Stimulated activated naive CD8-positive, alpha-beta T cell treated with anti-CD3 and anti-CD28 coated beads, Interleukin-15, amount 100 ng/mL, for 72 hours (primary cell): ENCODE measurements around the gene TOLLIP.
"Not testable (repeated sequence)": the region's sequence is repeated elsewhere in the genome, so short reads cannot be mapped to it uniquely, and the experiment has no call there.

ENCODE experiments used
- ATAC-seq: fragments of 150-1000 bp; cut with Tn5 transposase; 2 replicates; pipeline ENCODE4 v1.10.0; 2021; ENCODE audit warnings: mild to moderate bottlenecking, moderate library complexity
- DNase-seq, 2 donors: peaks; one replicate each; pipeline ENCODE4 v3.0.0; 2021 to 2022
- H3K27ac Mint-ChIP-seq, 2 donors: one replicate each; pipeline ENCODE4 v1.8.0; 2022; ENCODE audit warnings: mild to moderate bottlenecking in 2 of 2, mixed read lengths in 2 of 2, moderate library complexity in 2 of 2
- H3K27me3 Mint-ChIP-seq: one replicate; pipeline ENCODE4 v1.8.0; 2022; ENCODE audit warnings: mixed read lengths
- H3K4me1 Mint-ChIP-seq: one replicate; pipeline ENCODE4 v1.8.0; 2022; ENCODE audit warnings: mild to moderate bottlenecking, mixed read lengths
- H3K4me3 Mint-ChIP-seq, 2 donors: one replicate each; pipeline ENCODE4 v1.8.0; 2022; ENCODE audit warnings: mild to moderate bottlenecking in 2 of 2, mixed read lengths in 2 of 2, moderate library complexity in 1 of 2
- H3K9me3 Mint-ChIP-seq, 2 donors: one replicate each; pipeline ENCODE4 v1.8.0; 2022; ENCODE audit warnings: mixed read lengths in 2 of 2

TOLLIP gene

GRCh38 chr11:1251236-1251770 is 58.1 kb downstream of the TOLLIP start:
- no peaks in the 10 kb centered on the region for H3K27me3 Mint-ChIP-seq
- H3K4me1 Mint-ChIP-seq: no peaks in the 10 kb centered on the region
- ATAC-seq (no peak), DNase-seq (no peak)
- H3K27ac Mint-ChIP-seq: peak overlapping the region in 1 of 2 donors; percentile 13
- H3K4me3 Mint-ChIP-seq: no peak overlapping the region
- peaks cover 0 to 10% of the 10 kb centered on the region in 2 donors for H3K9me3 Mint-ChIP-seq

DNA sequence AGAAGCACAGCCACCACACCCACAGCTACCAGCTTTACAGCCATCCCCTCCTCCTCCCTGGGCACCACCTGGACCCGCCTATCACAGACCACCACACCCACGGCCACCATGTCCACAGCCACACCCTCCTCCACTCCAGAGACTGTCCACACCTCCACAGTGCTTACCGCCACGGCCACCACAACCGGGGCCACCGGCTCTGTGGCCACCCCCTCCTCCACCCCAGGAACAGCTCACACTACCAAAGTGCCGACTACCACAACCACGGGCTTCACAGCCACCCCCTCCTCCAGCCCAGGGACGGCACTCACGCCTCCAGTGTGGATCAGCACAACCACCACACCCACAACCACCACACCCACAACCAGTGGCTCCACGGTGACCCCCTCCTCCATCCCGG is 59.0 kb downstream of the TOLLIP start:
- H3K27me3 Mint-ChIP-seq, ATAC-seq, H3K4me3 Mint-ChIP-seq, H3K27ac Mint-ChIP-seq, H3K4me1 Mint-ChIP-seq, DNase-seq, H3K9me3 Mint-ChIP-seq: not testable (repeated sequence)

- H3K27ac Mint-ChIP-seq, H3K9me3 Mint-ChIP-seq, H3K4me1 Mint-ChIP-seq, H3K27me3 Mint-ChIP-seq, DNase-seq, ATAC-seq, H3K4me3 Mint-ChIP-seq: not testable (repeated sequence)
Measured at GRCh38 chr11:1248951-1249350, 60.5 kb downstream of the TOLLIP start.

GRCh38 chr11:1247026-1247425 is 62.4 kb downstream of the TOLLIP start:
- not testable (repeated sequence) for H3K27ac Mint-ChIP-seq, H3K27me3 Mint-ChIP-seq, DNase-seq, H3K4me3 Mint-ChIP-seq, ATAC-seq, H3K4me1 Mint-ChIP-seq
- H3K9me3 Mint-ChIP-seq: peaks cover 0 to 17% of the 10 kb centered on the region in 2 donors

DNA sequence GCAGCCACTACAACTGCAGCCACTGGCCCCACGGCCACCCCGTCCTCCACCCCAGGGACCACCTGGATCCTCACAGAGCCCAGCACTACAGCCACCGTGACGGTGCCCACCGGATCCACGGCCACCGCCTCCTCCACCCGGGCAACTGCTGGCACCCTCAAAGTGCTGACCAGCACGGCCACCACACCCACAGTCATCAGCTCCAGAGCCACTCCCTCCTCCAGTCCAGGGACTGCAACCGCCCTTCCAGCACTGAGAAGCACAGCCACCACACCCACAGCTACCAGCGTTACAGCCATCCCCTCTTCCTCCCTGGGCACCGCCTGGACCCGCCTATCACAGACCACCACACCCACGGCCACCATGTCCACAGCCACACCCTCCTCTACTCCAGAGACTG is 63.1 kb downstream of the TOLLIP start:
- H3K4me1 Mint-ChIP-seq, H3K4me3 Mint-ChIP-seq, ATAC-seq, H3K27ac Mint-ChIP-seq, H3K27me3 Mint-ChIP-seq, DNase-seq: not testable (repeated sequence)
- peaks cover 0 to 16% of the 10 kb centered on the region in 2 donors for H3K9me3 Mint-ChIP-seq

DNA sequence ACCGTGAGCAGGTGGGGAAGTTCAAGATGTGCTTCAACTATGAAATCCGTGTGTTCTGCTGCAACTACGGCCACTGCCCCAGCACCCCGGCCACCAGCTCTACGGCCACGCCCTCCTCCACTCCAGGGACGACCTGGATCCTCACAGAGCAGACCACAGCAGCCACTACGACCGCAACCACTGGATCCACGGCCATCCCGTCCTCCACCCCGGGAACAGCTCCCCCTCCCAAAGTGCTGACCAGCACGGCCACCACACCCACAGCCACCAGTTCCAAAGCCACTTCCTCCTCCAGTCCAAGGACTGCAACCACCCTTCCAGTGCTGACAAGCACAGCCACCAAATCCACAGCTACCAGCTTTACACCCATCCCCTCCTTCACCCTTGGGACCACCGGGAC is 63.7 kb downstream of the TOLLIP start:
- peaks cover 0 to 11% of the 10 kb centered on the region in 2 donors for H3K9me3 Mint-ChIP-seq
- not testable (repeated sequence) for H3K4me3 Mint-ChIP-seq, DNase-seq

DNA sequence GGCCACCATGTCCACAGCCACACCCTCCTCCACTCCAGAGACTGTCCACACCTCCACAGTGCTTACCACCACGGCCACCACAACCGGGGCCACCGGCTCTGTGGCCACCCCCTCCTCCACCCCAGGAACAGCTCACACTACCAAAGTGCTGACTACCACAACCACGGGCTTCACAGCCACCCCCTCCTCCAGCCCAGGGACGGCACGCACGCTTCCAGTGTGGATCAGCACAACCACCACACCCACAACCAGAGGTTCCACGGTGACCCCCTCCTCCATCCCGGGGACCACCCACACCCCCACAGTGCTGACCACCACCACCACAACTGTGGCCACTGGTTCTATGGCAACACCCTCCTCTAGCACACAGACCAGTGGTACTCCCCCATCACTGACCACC is 64.9 kb downstream of the TOLLIP start:
- ATAC-seq, H3K4me3 Mint-ChIP-seq, H3K27me3 Mint-ChIP-seq, H3K4me1 Mint-ChIP-seq, H3K27ac Mint-ChIP-seq, H3K9me3 Mint-ChIP-seq, DNase-seq: not testable (repeated sequence)

More for the DNA sequence above, 63.7 kb downstream of the TOLLIP start:
- H3K4me1 Mint-ChIP-seq, ATAC-seq, H3K27ac Mint-ChIP-seq, H3K27me3 Mint-ChIP-seq: not testable (repeated sequence)

- H3K27ac Mint-ChIP-seq, DNase-seq, H3K27me3 Mint-ChIP-seq: not testable (repeated sequence)
Measured at GRCh38 chr11:1243521-1243920, 65.9 kb downstream of the TOLLIP start.

DNA sequence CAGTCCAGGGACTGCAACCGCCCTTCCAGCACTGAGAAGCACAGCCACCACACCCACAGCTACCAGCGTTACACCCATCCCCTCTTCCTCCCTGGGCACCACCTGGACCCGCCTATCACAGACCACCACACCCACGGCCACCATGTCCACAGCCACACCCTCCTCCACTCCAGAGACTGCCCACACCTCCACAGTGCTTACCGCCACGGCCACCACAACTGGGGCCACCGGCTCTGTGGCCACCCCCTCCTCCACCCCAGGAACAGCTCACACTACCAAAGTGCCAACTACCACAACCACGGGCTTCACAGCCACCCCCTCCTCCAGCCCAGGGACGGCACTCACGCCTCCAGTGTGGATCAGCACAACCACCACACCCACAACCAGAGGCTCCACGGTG is 66.7 kb downstream of the TOLLIP start:
- not testable (repeated sequence) for H3K9me3 Mint-ChIP-seq, ATAC-seq

More at GRCh38 chr11:1243521-1243920, 65.9 kb downstream of the TOLLIP start:
- not testable (repeated sequence) for H3K4me1 Mint-ChIP-seq, ATAC-seq, H3K9me3 Mint-ChIP-seq, H3K4me3 Mint-ChIP-seq

DNA sequence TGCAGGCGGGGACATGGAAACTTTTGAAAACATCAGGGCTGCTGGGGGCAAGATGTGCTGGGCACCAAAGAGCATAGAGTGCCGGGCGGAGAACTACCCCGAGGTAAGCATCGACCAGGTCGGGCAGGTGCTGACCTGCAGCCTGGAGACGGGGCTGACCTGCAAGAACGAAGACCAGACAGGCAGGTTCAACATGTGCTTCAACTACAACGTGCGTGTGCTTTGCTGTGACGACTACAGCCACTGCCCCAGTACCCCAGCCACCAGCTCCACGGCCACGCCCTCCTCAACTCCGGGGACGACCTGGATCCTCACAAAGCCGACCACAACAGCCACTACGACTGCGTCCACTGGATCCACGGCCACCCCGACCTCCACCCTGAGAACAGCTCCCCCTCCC is 67.1 kb downstream of the TOLLIP start:
- ATAC-seq: no peak
- Mint-ChIP-seq H3K4me1 (no peaks in the 10 kb centered on the region), H3K9me3 (peaks cover 0 to 8% of the 10 kb centered on the region in 2 donors), H3K4me3 (no peak overlapping the region), H3K27me3 (no peaks in the 10 kb centered on the region), H3K27ac (no peak overlapping the region)
- DNase-seq: no peak

More for the DNA sequence above, 66.7 kb downstream of the TOLLIP start:
- not testable (repeated sequence) for DNase-seq, H3K27ac Mint-ChIP-seq, H3K4me1 Mint-ChIP-seq, H3K27me3 Mint-ChIP-seq, H3K4me3 Mint-ChIP-seq

- no peaks in the 10 kb centered on the region for H3K4me1 Mint-ChIP-seq
- H3K27me3 Mint-ChIP-seq: no peaks in the 10 kb centered on the region
- H3K9me3 Mint-ChIP-seq: peaks cover 0 to 8% of the 10 kb centered on the region in 2 donors
- ATAC-seq (no peak), DNase-seq (no peak)
- H3K27ac Mint-ChIP-seq: no peak overlapping the region
- H3K4me3 Mint-ChIP-seq: no peak overlapping the region
Measured at GRCh38 chr11:1241706-1242105, 67.7 kb downstream of the TOLLIP start.

DNA sequence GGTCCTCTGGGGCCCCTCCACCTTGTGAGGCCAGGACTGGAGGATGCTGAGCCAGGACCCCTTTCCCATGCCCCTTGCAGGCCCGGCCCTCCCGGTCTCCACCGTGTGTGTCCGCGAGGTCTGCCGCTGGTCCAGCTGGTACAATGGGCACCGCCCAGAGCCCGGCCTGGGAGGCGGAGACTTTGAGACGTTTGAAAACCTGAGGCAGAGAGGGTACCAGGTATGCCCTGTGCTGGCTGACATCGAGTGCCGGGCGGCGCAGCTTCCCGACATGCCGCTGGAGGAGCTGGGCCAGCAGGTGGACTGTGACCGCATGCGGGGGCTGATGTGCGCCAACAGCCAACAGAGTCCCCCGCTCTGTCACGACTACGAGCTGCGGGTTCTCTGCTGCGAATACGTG is 68.7 kb downstream of the TOLLIP start:
- ATAC-seq (no peak), DNase-seq (no peak)
- Mint-ChIP-seq H3K4me1 (no peaks in the 10 kb centered on the region), H3K4me3 (no peak overlapping the region), H3K9me3 (peaks cover 0 to 8% of the 10 kb centered on the region in 2 donors), H3K27ac (no peak overlapping the region), H3K27me3 (no peaks in the 10 kb centered on the region)

DNA sequence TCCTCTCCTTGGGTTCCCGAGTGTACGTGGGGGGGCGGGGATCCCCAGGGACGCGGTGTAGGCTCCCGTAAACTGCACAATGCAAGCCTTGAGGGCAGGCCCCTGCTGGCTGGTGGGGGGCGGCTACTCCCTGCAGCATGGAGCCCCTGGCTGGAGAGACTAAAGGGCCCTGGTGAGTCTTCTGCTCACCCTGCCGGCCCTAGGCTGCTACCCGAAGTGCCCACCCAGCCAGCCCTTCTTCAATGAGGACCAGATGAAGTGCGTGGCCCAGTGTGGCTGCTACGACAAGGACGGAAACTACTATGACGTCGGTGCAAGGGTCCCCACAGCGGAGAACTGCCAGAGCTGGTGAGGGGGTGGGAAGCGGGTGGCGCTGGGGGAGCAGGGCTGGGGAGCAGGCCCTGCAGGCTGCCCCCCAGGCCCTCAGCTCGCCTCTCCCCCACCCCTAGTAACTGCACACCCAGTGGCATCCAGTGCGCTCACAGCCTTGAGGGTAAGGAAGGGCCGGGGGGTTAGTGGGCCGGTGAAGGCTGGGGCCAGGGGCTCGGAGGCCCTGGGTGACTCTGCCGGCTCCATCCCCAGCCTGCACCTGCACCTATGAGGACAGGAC is 69.7 kb downstream of the TOLLIP start:
- H3K4me3 Mint-ChIP-seq: no peak overlapping the region
- H3K27ac Mint-ChIP-seq: no peak overlapping the region
- H3K9me3 Mint-ChIP-seq: peaks cover 0 to 8% of the 10 kb centered on the region in 2 donors
- DNase-seq: no peak
- no peaks in the 10 kb centered on the region for H3K27me3 Mint-ChIP-seq
- no peak for ATAC-seq
- no peaks in the 10 kb centered on the region for H3K4me1 Mint-ChIP-seq

DNA sequence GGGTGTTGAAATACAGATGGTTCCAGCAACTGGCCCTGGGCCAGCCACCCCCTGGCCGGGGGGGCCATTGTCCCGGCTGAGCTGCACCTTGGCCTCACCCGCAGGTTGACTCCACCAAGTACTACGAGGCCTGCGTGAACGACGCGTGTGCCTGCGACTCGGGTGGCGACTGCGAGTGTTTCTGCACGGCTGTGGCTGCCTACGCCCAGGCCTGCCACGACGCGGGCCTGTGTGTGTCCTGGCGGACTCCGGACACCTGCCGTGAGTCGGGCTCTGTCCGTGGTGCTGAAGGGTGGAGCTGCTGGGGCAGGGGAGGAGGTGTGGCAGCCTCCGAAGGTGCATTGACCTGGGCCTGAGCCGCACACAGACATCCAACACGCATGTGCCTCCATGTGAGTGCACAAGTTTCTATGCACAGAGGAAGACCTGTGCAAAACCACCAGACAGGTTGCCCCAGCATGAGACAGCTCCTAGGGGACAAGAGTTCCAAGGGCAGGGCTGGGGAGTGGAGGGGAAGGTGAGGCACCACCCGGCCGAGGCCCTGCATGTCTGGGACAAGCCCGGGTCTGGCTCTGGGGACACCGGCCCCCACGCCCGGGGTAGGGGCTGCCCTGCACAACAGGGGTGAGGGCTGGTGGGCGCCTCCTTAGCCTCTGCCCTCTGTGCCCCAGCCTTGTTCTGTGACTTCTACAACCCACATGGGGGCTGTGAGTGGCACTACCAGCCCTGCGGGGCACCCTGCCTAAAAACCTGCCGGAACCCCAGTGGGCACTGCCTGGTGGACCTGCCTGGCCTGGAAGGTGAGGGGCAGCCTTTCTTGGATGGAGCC is 70.5 kb downstream of the TOLLIP start:
- Mint-ChIP-seq H3K9me3 (peaks cover 0 to 8% of the 10 kb centered on the region in 2 donors), H3K4me3 (no peak overlapping the region)

GRCh38 chr11:1237851-1238250 is 71.6 kb downstream of the TOLLIP start:
- ATAC-seq (no peak), DNase-seq (no peak)
- H3K4me3 Mint-ChIP-seq: no peak overlapping the region
- H3K4me1 Mint-ChIP-seq: no peaks in the 10 kb centered on the region
- peaks cover 0 to 8% of the 10 kb centered on the region in 2 donors for H3K9me3 Mint-ChIP-seq
- no peak overlapping the region for H3K27ac Mint-ChIP-seq
- H3K27me3 Mint-ChIP-seq: no peaks in the 10 kb centered on the region

More for the DNA sequence above, 70.5 kb downstream of the TOLLIP start:
- Mint-ChIP-seq H3K4me1 (no peaks in the 10 kb centered on the region), H3K27ac (no peak overlapping the region), H3K27me3 (no peaks in the 10 kb centered on the region)
- DNase-seq (no peak), ATAC-seq (no peak)

DNA sequence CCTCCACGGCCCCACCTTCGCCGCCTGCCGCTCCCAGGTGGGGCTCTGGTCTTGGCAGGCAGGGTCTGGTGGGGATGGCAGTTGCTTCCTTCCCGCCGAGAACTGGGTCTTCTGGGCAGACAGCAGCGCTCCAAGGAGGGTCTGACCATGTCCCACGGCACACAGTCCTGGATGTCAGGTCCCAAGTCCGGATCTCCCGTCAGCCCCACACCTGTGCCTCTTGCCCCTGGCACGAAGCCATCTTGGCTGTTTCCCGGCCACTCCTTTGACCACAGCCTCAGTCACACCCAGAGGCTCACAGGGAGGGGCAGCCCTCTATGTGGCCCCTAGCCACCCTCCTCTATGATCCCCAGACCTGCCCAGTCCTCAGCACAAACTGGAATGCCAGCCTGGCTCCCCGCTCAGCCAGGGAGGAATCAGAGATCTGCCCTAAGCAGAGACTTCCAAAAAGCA is 72.3 kb downstream of the TOLLIP start:
- Mint-ChIP-seq H3K4me3 (no peak overlapping the region), H3K9me3 (peaks cover 0 to 2% of the 10 kb centered on the region in 2 donors)

More for the DNA sequence above, 72.3 kb downstream of the TOLLIP start:
- ATAC-seq (no peak), DNase-seq (no peak)
- no peaks in the 10 kb centered on the region for H3K4me1 Mint-ChIP-seq
- no peaks in the 10 kb centered on the region for H3K27me3 Mint-ChIP-seq
- H3K27ac Mint-ChIP-seq: no peak overlapping the region
